Renal pelvis (tissue), 12 donors: ENCODE data around the gene FOXQ1. TPM values are rescaled to one million over a fixed set of nuclear protein-coding genes. Genes with fewer than 3 reads are reported as not detected.

Experiments used
- DNase-seq: peaks from one replicate; pipeline ENCODE4 v3.0.0-alpha.2; 2013
- long read RNA-seq, 16 experiments: transcript quantifications; one replicate each; lab custom pipeline, GENCODE V29; 2026
- polyA plus RNA-seq, 3 donors: library from polyadenylated mRNA; unstranded; fragments of 120-200 nt; gene quantifications; one replicate each; pipeline ENCODE4 v1.2.1, GENCODE V29; 2013; ENCODE audit not compliant: insufficient read length in 3 of 3

Gene FOXQ1, protein sequence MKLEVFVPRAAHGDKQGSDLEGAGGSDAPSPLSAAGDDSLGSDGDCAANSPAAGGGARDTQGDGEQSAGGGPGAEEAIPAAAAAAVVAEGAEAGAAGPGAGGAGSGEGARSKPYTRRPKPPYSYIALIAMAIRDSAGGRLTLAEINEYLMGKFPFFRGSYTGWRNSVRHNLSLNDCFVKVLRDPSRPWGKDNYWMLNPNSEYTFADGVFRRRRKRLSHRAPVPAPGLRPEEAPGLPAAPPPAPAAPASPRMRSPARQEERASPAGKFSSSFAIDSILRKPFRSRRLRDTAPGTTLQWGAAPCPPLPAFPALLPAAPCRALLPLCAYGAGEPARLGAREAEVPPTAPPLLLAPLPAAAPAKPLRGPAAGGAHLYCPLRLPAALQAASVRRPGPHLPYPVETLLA
- 10 to 100 TPM; 12.1 to 16.9 (median 14.3) TPM for polyA plus RNA-seq
- long read RNA-seq, donor 1, transcript FOXQ1-201 (1 exons, 2,309 nt): major isoform, 16 of 16 reads
- long read RNA-seq, donor 1, partial matches to known transcripts: 0 of 16 reads
- long read RNA-seq, donor 1, other reads (novel, unspliced or antisense): 0 of 16 reads
- long read RNA-seq, donor 2, transcript FOXQ1-201 (1 exons, 2,309 nt): major isoform, 16 of 16 reads
- long read RNA-seq, donor 2, partial matches to known transcripts: 0 of 16 reads
- long read RNA-seq, donor 2, other reads (novel, unspliced or antisense): 0 of 16 reads
- long read RNA-seq, donor 3, transcript FOXQ1-201 (1 exons, 2,309 nt): major isoform, 7 of 7 reads
- long read RNA-seq, donor 3, partial matches to known transcripts: 0 of 7 reads
- long read RNA-seq, donor 3, other reads (novel, unspliced or antisense): 0 of 7 reads
- long read RNA-seq, donor 4, transcript FOXQ1-201 (1 exons, 2,309 nt): major isoform, 24 of 24 reads
- long read RNA-seq, donor 4, partial matches to known transcripts: 0 of 24 reads
- long read RNA-seq, donor 4, other reads (novel, unspliced or antisense): 0 of 24 reads
- long read RNA-seq, donor 5, transcript FOXQ1-201 (1 exons, 2,309 nt): major isoform, 14 of 14 reads
- long read RNA-seq, donor 5, partial matches to known transcripts: 0 of 14 reads
- long read RNA-seq, donor 5, other reads (novel, unspliced or antisense): 0 of 14 reads
- long read RNA-seq, donor 6, transcript FOXQ1-201 (1 exons, 2,309 nt): major isoform, 17 of 17 reads
- long read RNA-seq, donor 6, partial matches to known transcripts: 0 of 17 reads
- long read RNA-seq, donor 6, other reads (novel, unspliced or antisense): 0 of 17 reads
- long read RNA-seq, donor 7, transcript FOXQ1-201 (1 exons, 2,309 nt): major isoform, 22 of 22 reads
- long read RNA-seq, donor 7, partial matches to known transcripts: 0 of 22 reads
- long read RNA-seq, donor 7, other reads (novel, unspliced or antisense): 0 of 22 reads
- long read RNA-seq, donor 8, partial matches to known transcripts: 0 of 1 reads
- long read RNA-seq, donor 8, other reads (novel, unspliced or antisense): 0 of 1 reads
- long read RNA-seq, donor 9, transcript FOXQ1-201 (1 exons, 2,309 nt): major isoform, 15 of 15 reads
- long read RNA-seq, donor 9, partial matches to known transcripts: 0 of 15 reads
- long read RNA-seq, donor 9, other reads (novel, unspliced or antisense): 0 of 15 reads
- long read RNA-seq, donor 10, transcript FOXQ1-201 (1 exons, 2,309 nt): major isoform, 18 of 18 reads
- long read RNA-seq, donor 10, partial matches to known transcripts: 0 of 18 reads
- long read RNA-seq, donor 10, other reads (novel, unspliced or antisense): 0 of 18 reads
- long read RNA-seq, donor 11, transcript FOXQ1-201 (1 exons, 2,309 nt): major isoform, 12 of 12 reads
- long read RNA-seq, donor 11, partial matches to known transcripts: 0 of 12 reads
- long read RNA-seq, donor 11, other reads (novel, unspliced or antisense): 0 of 12 reads
- long read RNA-seq, donor 12, transcript FOXQ1-201 (1 exons, 2,309 nt): major isoform, 21 of 21 reads
- long read RNA-seq, donor 12, partial matches to known transcripts: 0 of 21 reads
- long read RNA-seq, donor 12, other reads (novel, unspliced or antisense): 0 of 21 reads
- long read RNA-seq, donor 13, transcript FOXQ1-201 (1 exons, 2,309 nt): major isoform, 12 of 12 reads
- long read RNA-seq, donor 13, partial matches to known transcripts: 0 of 12 reads
- long read RNA-seq, donor 13, other reads (novel, unspliced or antisense): 0 of 12 reads
- long read RNA-seq, donor 14, transcript FOXQ1-201 (1 exons, 2,309 nt): major isoform, 36 of 36 reads
- long read RNA-seq, donor 14, partial matches to known transcripts: 0 of 36 reads
- long read RNA-seq, donor 14, other reads (novel, unspliced or antisense): 0 of 36 reads
- long read RNA-seq, donor 15, transcript FOXQ1-201 (1 exons, 2,309 nt): major isoform, 76 of 76 reads
- long read RNA-seq, donor 15, partial matches to known transcripts: 0 of 76 reads
- long read RNA-seq, donor 15, other reads (novel, unspliced or antisense): 0 of 76 reads
- long read RNA-seq, donor 16, transcript FOXQ1-201 (1 exons, 2,309 nt): major isoform, 19 of 19 reads
- long read RNA-seq, donor 16, partial matches to known transcripts: 0 of 19 reads
- long read RNA-seq, donor 16, other reads (novel, unspliced or antisense): 0 of 19 reads

GRCh38 chr6:1311400-1312202, at the start of gene FOXQ1:
Gene FOXQ1, plus strand, starts transcription at chr6:1312098. Its CDS starts 607 bp downstream, at chr6:1312705.
- no peak for DNase-seq

GRCh38 chr6:1262704-1263038, 49.2 kb upstream of the FOXQ1 start:
- no peak for DNase-seq

GRCh38 chr6:1263039-1263849, 48.7 kb upstream of the FOXQ1 start:
- DNase-seq: no peak

DNA sequence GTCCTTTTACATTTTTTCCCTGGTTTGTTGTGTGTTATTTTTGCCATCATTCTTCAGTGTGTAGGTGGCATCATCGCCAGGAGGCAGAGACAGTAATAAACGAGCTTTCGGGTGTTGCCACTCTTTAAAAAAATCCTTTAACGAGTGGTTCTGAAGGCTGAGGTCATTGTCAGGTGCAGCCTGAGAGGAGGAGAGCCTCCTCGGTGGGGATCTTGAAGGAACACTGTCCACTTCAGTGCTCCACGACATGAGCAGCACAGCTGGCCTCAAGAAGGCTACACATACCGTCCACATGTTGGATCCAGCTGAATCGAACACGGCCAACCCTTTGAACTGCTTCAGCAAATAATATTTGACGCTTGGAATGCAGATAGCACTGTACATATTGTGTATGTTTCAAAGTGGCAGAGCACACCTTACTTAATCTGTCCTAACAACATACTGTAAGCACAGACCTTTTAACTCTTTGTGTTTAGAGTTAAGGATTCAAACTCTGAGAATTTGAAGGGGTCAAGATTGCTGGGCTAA, 48.0 kb upstream of the FOXQ1 start:
- no peak for DNase-seq

- no peak for DNase-seq
These were observed 47.1 kb upstream of the FOXQ1 start for GRCh38 chr6:1264619-1265445.

DNA sequence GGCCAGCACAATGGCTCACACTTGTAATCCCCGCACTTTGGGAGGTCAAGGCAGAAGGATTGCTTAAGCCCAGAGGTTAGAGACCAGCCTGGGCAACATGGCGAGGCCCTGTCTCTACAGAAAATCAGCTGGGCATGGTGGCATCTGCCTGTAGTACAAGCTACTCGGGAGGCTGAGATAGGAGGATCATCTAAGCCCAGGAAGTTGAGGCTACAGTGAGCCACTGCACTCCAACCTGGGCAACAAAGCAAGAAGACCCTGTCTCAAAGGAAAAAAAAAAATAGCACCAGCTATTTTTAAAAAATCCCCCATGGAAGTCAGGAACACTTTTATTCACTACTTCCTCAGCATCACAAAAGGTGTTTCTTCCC, 45.2 kb upstream of the FOXQ1 start:
- DNase-seq: no peak

GRCh38 chr6:1267057-1267732, 44.7 kb upstream of the FOXQ1 start:
- DNase-seq: no peak

- no peak for DNase-seq
These were observed 43.8 kb upstream of the FOXQ1 start for GRCh38 chr6:1267790-1268762.

- DNase-seq: no peak
These were observed 40.7 kb upstream of the FOXQ1 start for GRCh38 chr6:1271071-1271763.

DNA sequence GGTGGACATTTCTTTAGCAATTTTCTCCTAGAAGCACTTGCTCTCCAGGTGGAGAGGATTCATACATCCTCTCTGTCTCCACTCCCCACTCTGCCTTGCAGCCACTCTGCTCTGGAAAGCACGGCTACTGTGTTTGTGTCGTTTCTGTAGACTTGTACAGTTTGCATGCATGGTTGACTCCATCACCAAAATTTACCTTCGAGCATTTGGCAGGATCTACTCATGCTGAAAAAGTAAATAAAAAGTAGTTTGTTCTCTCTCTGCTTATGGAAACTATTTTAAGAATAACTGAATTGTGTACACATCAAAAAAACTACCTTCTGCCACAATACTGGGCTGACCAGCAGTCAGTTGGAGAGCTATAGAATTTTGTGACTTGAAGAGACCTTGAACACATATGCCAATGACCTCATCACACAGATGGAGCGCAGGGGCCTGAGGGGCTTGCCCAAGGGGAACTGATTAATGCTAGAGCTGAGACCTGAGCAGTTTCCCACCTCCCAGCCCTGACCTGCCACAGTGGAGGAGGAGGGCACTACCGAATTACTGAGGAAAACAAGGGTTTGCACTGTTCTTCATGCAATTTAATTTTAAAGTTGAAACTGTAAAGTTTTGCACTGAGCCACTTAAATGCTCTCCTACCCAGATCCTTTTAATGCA, 33.7 kb upstream of the FOXQ1 start:
- DNase-seq: peak; percentile 20

DNA sequence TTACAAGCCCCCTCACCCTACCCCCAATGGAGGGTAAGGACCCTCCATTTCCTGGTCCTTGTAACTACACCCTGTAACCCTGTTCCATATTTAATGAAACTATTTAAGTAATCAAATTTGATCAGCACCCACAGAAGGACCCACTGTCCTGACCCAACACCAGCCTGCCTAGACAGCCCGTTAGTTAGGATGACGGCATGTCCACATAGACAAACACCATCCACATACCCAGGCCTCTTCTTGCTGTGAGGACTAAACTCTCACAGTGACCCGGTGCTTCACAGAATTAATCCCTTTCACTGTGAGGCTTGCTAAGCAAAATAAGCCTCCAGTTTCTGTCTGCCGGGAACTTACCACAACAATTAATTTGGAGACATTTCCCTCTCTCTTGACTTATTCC, 32.8 kb upstream of the FOXQ1 start:
- DNase-seq: no peak

- no peak for DNase-seq
These were observed 31.1 kb upstream of the FOXQ1 start for GRCh38 chr6:1280666-1281300.

GRCh38 chr6:1281746-1282145, 30.2 kb upstream of the FOXQ1 start:
- no peak for DNase-seq
